Mucosa of stomach (tissue), 1 donor: Measurements from ENCODE around the gene TRMT112.
A peak's percentile ranks its signal among the peaks of the same experiment; 100 is the strongest.

Experiments
- H3K27me3 ChIP-seq: one replicate; pipeline ENCODE4 v1.7.0; 2013; ENCODE audit warnings: mild to moderate bottlenecking, low read length; ENCODE audit not compliant: control insufficient read depth, insufficient read depth
- H3K36me3 ChIP-seq: one replicate; pipeline ENCODE4 v1.7.0; 2013; ENCODE audit warnings: low read length; ENCODE audit not compliant: control insufficient read depth, insufficient read depth
- H3K4me1 ChIP-seq: one replicate; pipeline ENCODE4 v1.7.0; 2013; ENCODE audit warnings: mild to moderate bottlenecking, low read length; ENCODE audit not compliant: control insufficient read depth, insufficient read depth
- H3K4me3 ChIP-seq: one replicate; pipeline ENCODE4 v1.7.0; 2013; ENCODE audit warnings: low read length
- H3K9ac ChIP-seq: one replicate; pipeline ENCODE4 v1.7.0; 2013; ENCODE audit warnings: mild to moderate bottlenecking, low read length, moderate library complexity
- H3K9me3 ChIP-seq: one replicate; pipeline ENCODE4 v1.7.0; 2013; ENCODE audit warnings: mild to moderate bottlenecking, low read length, moderate library complexity; ENCODE audit not compliant: control insufficient read depth
- donor health status: Pancreatic carcinoma.

The TRMT112 gene

DNA sequence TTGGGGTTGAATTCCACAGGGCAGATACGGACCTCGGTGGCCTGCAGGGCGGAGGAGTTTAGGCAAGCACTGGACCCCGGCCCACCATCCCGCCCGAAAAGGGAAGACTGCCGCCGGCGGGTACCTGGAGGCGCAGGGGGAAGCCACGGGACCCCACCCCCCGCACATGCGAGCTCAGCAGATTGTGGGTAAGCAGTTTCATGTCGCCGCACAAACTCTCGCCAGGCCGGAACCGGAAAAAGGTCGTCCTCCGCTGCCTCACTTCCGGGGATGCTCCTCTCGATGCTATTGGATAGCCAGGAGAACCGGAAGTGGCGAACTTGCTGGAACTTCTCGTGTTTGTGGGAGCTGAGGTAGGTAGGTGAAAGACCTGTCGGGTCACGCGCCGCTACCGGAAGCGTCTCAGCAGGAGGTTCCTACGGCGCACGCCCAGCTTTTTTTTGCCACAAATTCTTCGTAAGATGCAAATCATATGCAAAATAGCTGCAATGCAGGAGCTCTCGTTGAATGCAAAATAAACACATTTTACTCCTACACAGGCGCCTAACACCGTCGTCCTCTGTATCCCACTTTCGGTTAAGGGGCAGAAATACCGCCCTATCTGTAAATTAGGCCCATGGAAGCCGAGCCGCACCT is at the start of gene TRMT112:
TRMT112 (minus strand) TSS at position 235 of the 636 bp plus-strand sequence; CDS start at position 202, 33 bp downstream.
- H3K27me3 ChIP-seq = no peaks in the 10 kb centered on the region
- peak within 1 kb of the TSS; percentile 75 for H3K4me3 ChIP-seq
- H3K9me3 ChIP-seq = no peaks in the 10 kb centered on the region
- H3K4me1 ChIP-seq = peaks cover 41% of the 10 kb centered on the region
- H3K36me3 ChIP-seq = peaks cover 18% of the 10 kb centered on the region
- H3K9ac ChIP-seq = peak within 1 kb of the TSS; percentile 86

DNA sequence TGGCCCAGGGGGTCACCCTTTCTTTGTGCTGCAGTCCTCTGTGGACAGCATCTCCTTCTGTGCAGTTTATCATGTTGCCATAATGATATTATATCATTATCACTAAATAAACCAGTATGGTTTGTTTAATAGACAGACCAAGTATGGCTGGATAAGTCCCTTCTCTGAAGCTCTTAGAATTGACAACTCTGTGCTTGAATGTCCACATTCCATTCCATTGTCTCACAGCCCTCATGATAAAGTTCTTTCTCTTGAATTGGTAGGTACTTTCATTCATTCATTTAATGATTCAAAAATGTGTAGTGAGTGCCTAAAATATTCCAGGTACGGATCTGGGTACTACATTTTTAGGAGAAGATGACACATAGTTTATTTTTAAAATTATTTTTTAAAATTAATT is 49.4 kb upstream of the TRMT112 start:
- Histone ChIP-seq H3K4me1 (no peaks in the 10 kb centered on the region), H3K27me3 (no peaks in the 10 kb centered on the region), H3K36me3 (peaks cover 21% of the 10 kb centered on the region), H3K9me3 (no peaks in the 10 kb centered on the region), H3K9ac (no peak overlapping the region), H3K4me3 (no peak overlapping the region)

DNA sequence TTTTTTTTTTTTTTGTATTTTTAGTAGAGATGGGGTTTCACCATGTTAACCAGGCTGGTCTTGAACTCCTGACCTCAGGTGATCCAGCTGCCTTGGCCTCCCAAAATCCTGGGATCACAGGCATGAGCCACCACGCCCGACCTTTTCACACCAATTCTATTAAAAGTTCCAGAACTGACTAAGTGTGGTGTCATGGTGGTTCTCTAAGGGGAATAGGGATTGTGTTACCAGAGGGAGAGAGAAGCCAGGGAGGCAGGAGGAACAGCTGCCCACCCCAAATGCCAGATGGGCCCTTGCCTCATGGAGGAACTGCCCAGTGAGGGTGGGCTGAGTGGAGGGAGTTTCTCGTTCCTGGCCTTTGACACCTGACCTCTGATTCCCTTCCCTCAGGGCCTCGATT is 47.6 kb upstream of the TRMT112 start:
- H3K9me3 ChIP-seq = no peaks in the 10 kb centered on the region
- H3K36me3 ChIP-seq = peaks cover 22% of the 10 kb centered on the region
- no peak overlapping the region for H3K4me3 ChIP-seq

DNA sequence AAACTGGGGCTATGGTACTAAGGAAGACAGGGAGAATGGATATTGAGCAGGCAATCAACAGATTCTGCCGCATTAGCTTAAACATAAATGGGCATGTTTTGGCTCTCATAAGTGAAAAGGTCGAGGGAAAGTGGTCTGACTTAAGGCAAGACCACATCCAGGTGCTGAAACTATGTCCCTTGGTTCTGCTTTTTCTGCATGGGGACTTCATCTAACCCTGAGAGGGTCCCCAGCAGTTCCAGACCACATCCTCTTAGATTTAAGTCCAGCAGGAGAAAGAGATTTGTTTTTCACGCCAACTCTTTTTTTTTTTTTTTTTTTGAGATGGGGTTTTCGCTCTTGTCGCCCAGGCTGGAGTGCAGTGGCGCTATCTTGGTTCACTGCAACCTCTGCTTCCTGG is 47.1 kb upstream of the TRMT112 start:
- Histone ChIP-seq H3K9me3 (no peaks in the 10 kb centered on the region), H3K36me3 (peaks cover 19% of the 10 kb centered on the region), H3K4me3 (no peak overlapping the region), H3K9ac (no peak overlapping the region), H3K27me3 (no peaks in the 10 kb centered on the region), H3K4me1 (peaks cover 18% of the 10 kb centered on the region)

More for the DNA sequence above, 47.6 kb upstream of the TRMT112 start:
- Histone ChIP-seq H3K27me3 (no peaks in the 10 kb centered on the region), H3K9ac (no peak overlapping the region), H3K4me1 (peaks cover 13% of the 10 kb centered on the region)

DNA sequence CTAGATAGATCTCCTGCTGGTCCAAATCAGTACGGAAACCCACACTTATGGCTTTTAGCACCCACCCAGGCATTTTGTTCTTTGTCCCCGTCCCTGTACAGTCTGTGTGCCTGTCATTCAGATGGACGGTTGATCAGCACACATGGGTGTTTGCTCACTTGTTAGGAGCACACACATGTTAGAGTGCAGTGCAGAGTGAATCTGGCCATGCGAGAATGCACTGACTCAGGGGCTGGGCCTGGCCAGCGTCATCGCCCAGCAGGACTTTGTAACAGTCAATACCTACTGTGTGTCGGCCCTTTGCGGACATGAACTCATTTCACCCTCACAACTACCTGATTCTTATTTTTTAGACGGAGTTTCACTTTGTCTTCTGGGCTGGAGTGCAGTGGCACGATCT is 45.0 kb upstream of the TRMT112 start:
- Histone ChIP-seq H3K4me1 (peaks cover 34% of the 10 kb centered on the region), H3K9me3 (no peaks in the 10 kb centered on the region), H3K9ac (no peak overlapping the region), H3K36me3 (peaks cover 19% of the 10 kb centered on the region), H3K4me3 (no peak overlapping the region), H3K27me3 (no peaks in the 10 kb centered on the region)

DNA sequence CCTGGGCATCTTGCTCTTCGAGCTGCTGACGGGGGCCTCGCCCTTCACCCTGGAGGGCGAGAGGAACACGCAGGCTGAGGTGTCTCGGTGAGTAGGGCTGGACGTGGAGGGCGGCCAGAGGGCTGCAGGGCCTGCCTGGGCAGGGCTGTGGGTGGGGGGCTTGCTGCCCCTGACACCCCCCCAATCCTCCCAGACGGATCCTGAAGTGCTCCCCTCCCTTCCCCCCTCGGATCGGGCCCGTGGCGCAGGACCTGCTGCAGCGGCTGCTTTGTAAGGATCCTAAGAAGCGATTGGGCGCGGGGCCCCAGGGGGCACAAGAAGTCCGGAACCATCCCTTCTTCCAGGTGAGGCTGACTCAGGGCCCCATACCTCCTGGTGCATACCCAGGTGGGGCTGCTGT is 44.3 kb upstream of the TRMT112 start:
- Histone ChIP-seq H3K4me3 (no peak overlapping the region), H3K36me3 (peaks cover 19% of the 10 kb centered on the region), H3K9me3 (no peaks in the 10 kb centered on the region), H3K27me3 (no peaks in the 10 kb centered on the region), H3K9ac (no peak overlapping the region), H3K4me1 (peaks cover 41% of the 10 kb centered on the region)

DNA sequence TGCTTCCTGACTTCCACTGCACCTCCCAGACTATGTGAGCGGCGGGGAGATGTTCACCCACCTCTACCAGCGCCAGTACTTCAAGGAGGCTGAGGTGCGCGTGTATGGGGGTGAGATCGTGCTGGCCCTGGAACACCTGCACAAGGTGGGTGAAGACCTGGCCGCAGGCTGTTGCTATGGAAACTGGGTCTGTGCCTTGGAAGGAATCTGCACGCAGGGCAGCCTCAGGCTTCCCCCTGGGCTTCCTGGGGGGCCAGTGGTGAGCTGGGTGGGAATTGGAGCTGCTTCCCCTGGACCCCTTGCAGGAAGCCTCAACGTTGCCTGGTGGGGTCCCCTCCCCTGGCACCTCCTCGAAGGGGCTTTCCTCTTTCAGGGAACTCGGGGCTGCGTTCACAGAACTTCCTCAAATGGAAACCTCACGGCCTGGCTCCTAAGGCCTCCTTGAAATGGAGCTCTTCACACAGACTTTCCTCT is 43.1 kb upstream of the TRMT112 start:
- Histone ChIP-seq H3K9me3 (no peaks in the 10 kb centered on the region), H3K27me3 (no peaks in the 10 kb centered on the region), H3K4me1 (peaks cover 49% of the 10 kb centered on the region), H3K9ac (no peak overlapping the region), H3K36me3 (peaks cover 19% of the 10 kb centered on the region), H3K4me3 (no peak overlapping the region)

DNA sequence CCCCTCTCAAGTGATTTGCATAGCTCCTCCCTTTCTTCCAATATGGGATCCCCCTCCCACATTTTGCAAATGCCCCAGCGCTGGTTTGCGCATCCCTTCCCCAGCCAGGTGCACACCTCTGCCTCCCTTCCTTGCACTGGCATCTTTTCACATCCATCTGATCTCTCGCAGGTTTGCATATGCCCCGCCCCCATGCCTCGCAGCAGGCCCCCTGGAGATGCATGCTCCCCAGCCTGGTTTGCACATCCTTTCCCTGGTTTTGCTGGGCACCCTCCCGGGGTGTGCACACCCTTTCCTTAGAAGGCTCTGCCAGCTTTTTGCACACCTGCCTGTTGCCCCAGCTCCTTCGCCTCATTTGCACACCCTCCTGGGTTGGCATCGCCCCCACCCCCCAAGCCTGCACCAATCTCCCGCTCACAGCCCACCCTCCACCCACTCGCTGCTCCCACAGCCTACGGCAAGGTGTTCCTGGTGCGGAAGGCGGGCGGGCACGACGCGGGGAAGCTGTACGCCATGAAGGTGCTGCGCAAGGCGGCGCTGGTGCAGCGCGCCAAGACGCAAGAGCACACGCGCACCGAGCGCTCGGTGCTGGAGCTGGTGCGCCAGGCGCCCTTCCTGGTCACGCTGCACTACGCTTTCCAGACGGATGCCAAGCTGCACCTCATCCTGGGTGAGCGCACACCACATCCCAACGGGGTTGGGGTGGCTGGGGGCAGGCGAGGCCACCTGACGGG is 42.5 kb upstream of the TRMT112 start:
- Histone ChIP-seq H3K4me1 (peaks cover 55% of the 10 kb centered on the region), H3K9me3 (no peaks in the 10 kb centered on the region), H3K4me3 (peak overlapping the region; percentile 89), H3K36me3 (peaks cover 14% of the 10 kb centered on the region), H3K9ac (peak overlapping the region; percentile 83), H3K27me3 (no peaks in the 10 kb centered on the region)

DNA sequence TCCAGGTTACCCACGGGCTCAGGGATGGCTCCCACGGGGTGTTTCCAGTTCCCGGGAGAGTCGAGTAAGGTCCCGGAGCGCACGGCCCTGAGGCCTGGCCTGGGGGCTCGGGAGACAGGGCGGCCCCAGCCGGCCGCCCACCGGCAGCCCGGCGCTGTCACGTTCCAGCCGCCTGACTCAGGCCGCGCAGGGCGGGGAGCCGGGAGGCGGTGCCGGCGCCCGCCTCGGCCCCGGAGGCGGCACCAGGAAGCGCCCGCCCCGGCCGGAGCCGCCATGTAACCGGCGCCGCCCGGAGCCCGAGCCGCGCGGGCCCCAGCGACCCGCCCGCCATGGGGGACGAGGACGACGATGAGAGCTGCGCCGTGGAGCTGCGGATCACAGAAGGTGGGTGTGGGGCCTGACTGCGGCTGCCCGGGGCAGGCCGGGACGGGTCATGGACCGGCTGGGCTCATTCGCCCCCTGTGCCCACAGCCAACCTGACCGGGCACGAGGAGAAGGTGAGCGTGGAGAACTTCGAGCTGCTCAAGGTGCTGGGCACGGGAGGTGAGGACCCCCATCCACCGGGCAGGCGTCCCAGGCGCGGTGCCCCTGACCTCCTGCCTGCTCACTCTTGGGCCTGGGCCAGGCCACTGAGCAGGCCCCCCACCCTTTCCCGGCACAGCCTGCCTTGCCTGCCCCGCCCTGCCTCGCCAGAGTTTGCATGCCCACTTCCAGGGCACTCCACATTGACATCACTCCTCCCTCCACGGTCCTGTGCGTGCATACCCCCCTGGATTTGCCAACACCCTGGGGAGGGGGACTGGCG is 41.8 kb upstream of the TRMT112 start, which contains the start of gene RPS6KA4:
RPS6KA4 (plus strand) TSS at position 256 of the 805 bp plus-strand sequence; CDS start at position 330, 74 bp downstream.
- Histone ChIP-seq H3K4me3 (peak within 1 kb of the TSS; percentile 89), H3K9me3 (no peaks in the 10 kb centered on the region), H3K27me3 (no peaks in the 10 kb centered on the region), H3K36me3 (peaks cover 13% of the 10 kb centered on the region), H3K4me1 (peaks cover 59% of the 10 kb centered on the region), H3K9ac (peak within 1 kb of the TSS; percentile 83)

DNA sequence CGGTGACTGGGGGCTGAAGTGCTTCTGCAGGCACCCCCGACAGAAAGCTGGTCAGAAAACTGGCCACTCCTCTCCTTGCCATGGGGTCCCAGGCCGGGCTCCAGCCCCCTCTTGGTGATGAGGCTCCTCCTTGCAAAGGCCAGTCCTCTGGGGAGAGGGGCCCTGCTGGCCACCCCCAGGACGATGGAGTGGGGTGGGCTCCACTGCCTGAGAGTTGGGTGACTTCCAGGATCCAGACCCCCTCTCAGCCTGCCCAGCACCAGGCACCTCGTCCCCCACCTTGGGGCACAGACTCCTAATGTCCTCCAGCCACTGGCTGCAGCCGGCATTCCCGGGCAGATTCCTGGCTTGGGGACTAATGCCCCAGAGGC is 41.2 kb upstream of the TRMT112 start:
- Histone ChIP-seq H3K4me3 (peak overlapping the region; percentile 51), H3K9me3 (no peaks in the 10 kb centered on the region), H3K4me1 (peaks cover 59% of the 10 kb centered on the region), H3K9ac (peak overlapping the region; percentile 83), H3K36me3 (peaks cover 13% of the 10 kb centered on the region), H3K27me3 (no peaks in the 10 kb centered on the region)

DNA sequence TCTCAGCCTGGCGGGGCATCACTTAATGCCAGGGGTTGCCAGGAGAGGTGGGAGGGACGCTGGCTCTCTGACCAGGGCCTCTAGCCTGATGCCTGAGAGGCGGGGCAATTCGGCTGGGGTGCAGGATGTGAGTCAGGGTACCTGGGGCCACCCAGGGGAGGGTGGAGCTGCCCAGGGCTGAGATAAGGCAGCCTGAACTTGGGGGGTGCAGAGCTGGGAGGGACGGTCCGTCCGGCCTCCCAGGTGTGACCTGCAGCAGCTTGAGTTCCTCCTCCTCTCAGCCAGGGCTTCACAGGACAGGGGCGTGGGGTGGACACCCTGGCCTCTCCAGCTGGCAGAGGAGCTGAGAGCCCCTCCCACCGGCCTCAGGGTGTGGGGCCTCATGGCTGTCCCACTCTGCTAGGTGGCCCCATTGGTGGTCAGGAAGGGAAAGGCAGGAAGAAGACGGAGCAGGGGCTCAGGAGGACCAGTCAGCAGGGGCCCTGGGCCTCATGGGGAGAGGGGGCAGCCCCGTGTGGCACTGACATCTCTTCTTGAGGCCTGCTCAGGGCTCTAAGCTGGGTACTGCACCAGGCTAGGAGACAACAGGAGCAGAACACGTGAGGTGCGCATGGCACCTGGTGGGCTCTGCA is 40.7 kb upstream of the TRMT112 start:
- peak overlapping the region; percentile 51 for H3K4me3 ChIP-seq
- H3K9ac ChIP-seq = peak overlapping the region; percentile 83
- peaks cover 59% of the 10 kb centered on the region for H3K4me1 ChIP-seq

More for the DNA sequence above, 40.7 kb upstream of the TRMT112 start:
- Histone ChIP-seq H3K27me3 (no peaks in the 10 kb centered on the region), H3K36me3 (peaks cover 13% of the 10 kb centered on the region), H3K9me3 (no peaks in the 10 kb centered on the region)
